HG02840 (cell line): Measurements from ENCODE around the gene PRSS23.

ENCODE experiments used
- ATAC-seq: cut with Tn5 transposase; IDR thresholded peaks from one replicate; pipeline ENCODE4 v1.9.1; 2021; ENCODE audit warnings: mild to moderate bottlenecking, moderate library complexity, moderate number of reproducible peaks; ENCODE audit not compliant: unreplicated experiment, low FRiP score

PRSS23 gene

GRCh38 chr11:86790195-86790725 is 10.1 kb upstream of the PRSS23 start:
- ATAC-seq: no peak

DNA sequence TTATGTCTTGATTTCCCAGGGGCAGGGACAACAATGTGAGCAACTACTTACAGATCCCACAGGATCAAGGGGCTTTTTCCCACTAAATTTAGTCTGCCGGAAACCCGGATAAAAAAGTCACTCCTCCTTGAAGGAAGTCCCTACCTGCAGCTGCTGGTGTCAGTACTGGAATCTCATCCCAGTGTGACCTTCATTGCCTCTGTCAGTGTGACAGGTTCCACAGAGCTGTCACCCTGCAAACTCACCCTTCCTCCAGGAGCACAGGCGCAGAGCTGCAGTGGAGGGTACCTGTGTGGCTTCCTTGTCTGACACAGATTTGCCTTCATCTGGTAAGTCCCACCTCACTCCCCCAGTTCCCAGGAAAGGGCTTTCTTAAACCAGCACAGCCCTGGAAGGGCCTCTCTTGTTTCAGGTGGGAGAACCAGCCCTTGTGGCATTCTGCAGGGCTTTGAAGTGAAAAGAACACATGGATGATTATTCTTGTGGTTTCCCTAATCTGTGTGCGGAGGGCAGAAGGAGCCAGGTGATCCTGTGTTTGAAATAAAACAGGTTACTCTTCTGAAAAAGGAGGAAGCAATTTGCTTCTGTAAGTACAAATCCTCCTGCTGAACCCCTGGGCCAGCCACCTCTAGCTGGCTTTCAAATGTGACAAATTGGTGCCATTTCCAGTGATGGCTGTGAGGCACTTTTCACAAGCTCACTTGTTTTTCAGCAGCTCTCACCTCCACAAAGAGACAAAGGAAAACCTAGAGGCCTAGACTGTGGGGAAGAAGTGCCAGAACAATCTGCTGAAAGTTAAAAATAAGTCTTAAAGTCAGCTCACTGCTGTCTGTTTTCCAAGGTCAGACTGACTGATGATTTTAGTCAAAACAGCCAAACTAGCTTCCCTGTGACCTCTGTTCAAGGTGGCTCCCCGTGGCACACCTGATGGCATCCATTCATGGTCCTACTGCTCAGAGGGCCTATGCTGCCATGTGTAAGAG is 9.2 kb upstream of the PRSS23 start:
- no peak for ATAC-seq

- no peak for ATAC-seq
These were observed 8.2 kb upstream of the PRSS23 start for GRCh38 chr11:86792150-86792549.

DNA sequence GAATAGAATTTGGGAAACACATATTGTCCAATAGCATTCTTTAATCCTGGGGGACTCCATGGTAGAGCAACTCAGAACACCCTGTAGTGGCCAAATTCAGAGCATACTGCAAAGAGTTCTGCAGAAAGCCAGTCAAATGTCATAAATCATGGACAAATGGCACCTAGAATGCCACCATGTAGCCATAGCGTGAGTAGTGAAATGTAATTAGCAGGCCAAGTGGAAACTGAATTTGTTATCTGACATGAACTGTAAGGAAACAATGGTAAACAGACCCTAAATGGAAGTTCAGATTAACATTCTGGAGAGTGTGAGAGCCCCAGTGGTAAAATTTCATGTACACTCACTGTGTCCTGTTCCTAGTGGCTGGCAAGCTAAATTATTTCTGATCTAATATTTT is 7.0 kb upstream of the PRSS23 start:
- no peak for ATAC-seq

DNA sequence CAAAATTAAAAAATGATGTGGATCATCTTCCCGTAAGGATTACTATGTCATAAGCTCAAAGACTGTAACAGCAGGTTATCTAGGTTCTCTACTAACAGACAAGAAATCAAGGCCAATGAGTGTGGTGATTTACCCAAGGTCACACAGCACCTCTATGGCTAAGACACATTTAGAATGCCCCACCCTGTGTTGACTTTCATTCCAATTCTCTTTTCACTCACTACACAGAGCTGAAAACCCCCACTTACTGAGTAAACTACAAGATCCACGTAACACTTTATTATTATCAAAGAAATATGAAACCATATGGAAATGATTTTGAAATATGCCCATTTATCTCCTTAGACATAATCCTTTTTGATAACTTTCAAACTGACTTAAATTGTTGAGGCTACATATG is 4.8 kb upstream of the PRSS23 start:
- no peak for ATAC-seq

DNA sequence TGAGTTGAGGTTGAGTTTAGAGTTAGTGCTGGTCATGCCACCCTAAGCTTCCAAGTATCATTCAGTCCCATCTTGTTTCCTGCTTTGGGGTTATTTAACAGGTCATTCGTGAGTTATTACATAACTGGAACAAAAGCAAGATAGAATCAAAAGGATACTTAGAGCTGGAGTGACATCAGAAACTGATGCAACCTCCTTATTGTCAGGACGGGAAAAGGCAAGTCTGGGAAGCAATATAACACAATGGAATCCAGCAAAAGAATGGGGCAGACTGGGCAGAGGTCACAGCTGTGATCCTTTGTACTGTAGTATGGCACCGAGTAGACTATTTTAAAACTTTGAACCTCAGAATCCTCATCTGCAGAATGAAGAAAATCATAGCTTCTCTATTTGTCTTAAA is 4.4 kb upstream of the PRSS23 start:
- ATAC-seq: no peak

DNA sequence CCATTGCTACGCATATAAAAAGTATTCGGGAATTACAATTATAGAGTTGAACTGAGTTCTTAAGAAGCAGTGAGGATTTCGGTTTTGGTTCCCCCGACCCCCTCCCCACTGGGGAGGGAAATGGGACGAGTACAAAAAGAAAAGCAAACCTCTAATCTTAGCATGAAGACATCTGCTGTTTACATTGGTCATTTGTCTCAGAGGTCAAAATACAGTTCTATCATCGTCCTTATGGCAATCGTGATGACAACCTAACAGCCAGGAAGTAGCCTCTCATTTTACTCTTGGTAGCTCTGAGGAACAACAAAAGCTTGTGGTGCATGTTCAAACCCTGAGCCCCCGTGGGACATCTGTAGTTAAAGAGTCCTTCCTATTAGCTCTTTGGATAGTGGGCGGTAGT is 3.2 kb upstream of the PRSS23 start:
- ATAC-seq: no peak

DNA sequence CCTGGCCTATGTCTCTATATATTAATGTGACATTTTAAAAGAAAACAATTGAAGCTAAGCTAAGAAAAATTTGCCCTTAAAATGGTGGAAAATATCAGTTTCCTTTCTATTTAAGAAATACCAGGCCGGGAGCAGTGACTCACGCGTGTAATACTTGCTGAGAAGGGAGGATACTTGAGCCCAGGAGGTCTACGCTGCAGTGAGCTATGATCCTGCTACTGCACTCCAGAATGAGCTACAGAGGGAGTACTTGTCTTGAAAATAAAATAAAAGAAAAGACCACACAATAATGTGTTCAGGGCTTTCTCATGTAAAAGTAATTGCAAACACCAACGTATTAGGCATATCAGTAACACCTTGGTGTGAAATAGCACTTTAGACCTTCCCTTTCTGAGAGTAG is 1.4 kb upstream of the PRSS23 start:
- ATAC-seq: no peak

GRCh38 chr11:86799680-86800075 is 664 bp upstream of the PRSS23 start:
- ATAC-seq: no peak

- no peak for ATAC-seq
These were observed 574 bp downstream of the PRSS23 start for GRCh38 chr11:86800960-86801272.

DNA sequence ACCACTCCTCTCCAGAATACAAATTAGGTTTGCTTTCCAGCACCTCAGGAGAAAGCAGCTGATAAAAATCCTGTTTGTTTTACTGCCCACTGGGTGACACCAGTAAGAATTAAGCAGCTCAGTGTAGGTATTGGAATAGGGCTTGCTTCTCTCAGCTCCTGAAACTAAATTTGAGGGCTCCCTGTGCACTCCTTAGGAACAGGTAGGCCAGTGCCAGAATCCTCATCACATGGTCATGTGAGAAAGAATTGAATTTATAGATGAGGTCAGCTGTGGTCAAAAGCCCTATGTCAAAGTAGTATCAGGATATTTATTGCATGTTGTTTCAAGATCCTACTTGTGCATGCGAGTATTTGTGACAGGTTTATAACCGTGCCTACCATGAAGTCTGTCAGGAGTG is 1.0 kb downstream of the PRSS23 start:
- no peak for ATAC-seq

DNA sequence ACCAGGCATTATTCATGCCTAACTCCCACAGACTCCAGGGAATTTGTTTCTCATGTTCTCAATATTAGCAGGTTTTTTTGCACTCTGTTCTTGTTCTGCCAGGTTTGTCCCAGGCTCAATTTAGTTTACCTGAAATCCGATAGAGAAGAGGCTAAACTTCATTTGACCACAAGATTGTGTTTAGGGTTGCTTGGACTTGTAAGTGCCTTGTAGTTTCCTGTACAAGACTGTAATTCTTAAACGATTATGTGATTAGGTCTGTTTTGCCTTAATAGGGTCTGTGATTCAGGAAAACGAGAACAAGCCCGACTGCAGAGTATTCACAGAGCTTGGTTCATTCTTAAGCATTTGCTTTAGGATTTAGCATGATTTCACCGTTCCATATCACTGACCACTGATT is 1.8 kb downstream of the PRSS23 start:
- no peak for ATAC-seq

DNA sequence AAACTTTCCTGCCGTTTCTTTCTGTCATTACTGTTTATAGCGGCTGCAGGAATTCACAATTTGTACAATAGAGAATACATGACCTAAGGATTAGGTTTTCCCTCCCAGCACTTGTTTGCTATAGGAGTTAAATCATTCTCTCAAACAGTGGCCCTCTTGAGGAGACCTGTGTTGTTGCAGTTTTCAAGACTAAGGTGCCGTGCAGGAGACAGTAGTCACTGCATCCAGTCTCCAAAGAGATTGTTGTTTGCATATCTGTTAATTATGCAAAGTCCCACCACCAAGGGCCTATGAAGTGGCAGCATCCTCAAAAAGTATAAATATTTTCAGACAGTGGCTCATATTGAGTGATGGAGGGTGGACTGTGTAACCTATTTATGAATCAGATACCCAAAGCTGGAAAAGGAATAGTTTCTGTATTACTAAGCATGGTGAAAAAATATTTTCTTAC is 2.3 kb downstream of the PRSS23 start:
- ATAC-seq: no peak

GRCh38 chr11:86803136-86804045 is 3.0 kb downstream of the PRSS23 start:
- ATAC-seq: no peak

GRCh38 chr11:86804951-86805350 is 4.6 kb downstream of the PRSS23 start:
- no peak for ATAC-seq

GRCh38 chr11:86805873-86806310 is 5.5 kb downstream of the PRSS23 start:
- peak; percentile 77 for ATAC-seq

DNA sequence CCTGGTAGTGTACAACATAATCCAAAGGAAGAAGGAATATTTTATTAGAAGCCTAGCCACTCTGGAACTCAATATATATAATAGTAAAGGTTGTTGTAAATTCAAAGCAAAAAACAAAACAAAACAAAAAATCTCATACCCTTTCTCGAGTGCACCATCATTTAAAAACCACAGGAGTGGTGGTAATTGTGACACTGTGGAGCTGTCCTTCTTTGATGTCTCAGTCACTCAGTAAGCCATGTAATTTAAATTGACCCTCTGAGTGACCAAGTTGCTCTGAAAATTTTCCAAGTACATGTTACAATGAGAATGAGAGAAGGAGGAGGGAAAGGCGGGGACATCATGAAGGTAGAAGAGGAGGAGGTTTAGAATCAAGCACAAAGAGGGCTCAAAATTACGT is 6.6 kb downstream of the PRSS23 start:
- no peak for ATAC-seq

DNA sequence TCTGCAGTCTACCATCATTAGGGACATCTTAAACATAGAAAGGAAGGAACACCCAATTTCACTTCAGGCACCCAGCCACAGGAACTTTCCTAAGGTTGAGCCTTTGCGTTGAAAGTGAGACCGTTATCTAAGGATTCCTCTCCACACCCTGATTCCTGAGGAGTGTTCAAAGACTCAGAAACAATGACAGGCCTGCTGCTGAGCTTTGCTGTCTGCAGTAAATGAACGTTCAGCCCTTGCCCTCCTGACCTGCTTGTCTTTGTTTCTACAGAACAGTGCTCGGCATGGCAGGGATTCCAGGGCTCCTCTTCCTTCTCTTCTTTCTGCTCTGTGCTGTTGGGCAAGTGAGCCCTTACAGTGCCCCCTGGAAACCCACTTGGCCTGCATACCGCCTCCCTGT is 7.0 kb downstream of the PRSS23 start:
- no peak for ATAC-seq

GRCh38 chr11:86809561-86809960 is 9.2 kb downstream of the PRSS23 start:
- no peak for ATAC-seq

GRCh38 chr11:86810288-86810687 is 9.9 kb downstream of the PRSS23 start:
- ATAC-seq: no peak
